Fibroblast of lung (primary cell): ENCODE results near the gene CTAGE15.
"Not testable (repeated sequence)": the region's sequence is repeated elsewhere in the genome, so short reads cannot be mapped to it uniquely, and the experiment has no call there.

ENCODE experiments used
- CTCF ChIP-seq, 2 donors: IDR thresholded peaks in 1 of 2; conservative IDR thresholded peaks in 1 of 2; 1 replicate in 1 of 2; 2 replicates in 1 of 2; pipeline ENCODE4 v1.5.1; 2011 to 2012; ENCODE audit warnings: low read length in 2 of 2, control low read depth in 1 of 2, inconsistent platforms in 1 of 2, low read depth in 1 of 2, mild to moderate bottlenecking in 1 of 2
- EZH2 ChIP-seq: IDR thresholded peaks from 2 replicates; pipeline ENCODE4 v1.5.1; 2012; ENCODE audit warnings: low read length, control low read depth, mild to moderate bottlenecking; ENCODE audit errors: missing control alignments

GRCh38 chr7:143531932-143532331 is 39.7 kb upstream of the CTAGE15 start:
- not testable (repeated sequence) for TF ChIP-seq CTCF (conservative IDR thresholded peaks at IDR 0.05 in 1 of 2, IDR thresholded peaks at IDR 0.05 in 1 of 2; ENCODE audit: low read depth in 1 of 2, low read length in 2 of 2); EZH2
